ENCODE data around the gene ARHGAP26. TPM values are rescaled to one million over a fixed set of nuclear protein-coding genes. Genes with fewer than 3 reads are reported as not detected.

The ARHGAP26 gene
- total RNA-seq, 1 donor, result 1.7 TPM

DNA sequence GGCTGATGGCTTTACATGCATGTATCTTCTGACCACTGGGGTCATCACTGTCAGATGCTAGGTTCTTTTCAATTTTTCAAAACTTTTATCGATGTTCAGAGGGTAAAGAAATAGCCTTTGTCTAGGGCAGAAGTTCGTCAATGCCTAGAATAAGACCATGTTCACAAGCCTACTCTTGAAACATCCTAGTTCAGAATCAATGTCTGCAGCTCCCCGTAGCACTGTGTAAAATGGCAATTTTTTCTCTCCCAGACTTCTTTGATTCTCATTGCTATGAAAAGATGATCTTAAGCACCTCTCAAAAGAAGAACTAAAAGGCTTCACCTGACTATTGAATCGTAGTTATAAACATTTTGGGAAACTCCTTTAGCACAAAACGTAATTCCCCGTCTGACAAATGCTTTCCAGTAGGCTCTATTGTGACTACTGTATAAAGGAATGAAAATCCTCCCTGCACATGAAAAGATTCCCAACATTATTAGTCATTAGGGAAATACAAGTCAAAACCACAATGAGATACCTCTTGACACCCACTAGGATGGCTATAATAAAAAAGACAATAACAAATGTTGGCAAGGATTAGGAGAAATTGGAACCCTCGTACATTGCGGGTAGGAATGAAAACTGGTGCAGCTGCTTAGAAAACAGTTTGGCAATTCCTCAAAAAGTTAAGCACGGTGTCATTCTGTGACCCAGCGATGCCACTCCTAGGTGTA is 263.5 kb downstream of the ARHGAP26 start:
- TF ChIP-seq, protein P1, sequence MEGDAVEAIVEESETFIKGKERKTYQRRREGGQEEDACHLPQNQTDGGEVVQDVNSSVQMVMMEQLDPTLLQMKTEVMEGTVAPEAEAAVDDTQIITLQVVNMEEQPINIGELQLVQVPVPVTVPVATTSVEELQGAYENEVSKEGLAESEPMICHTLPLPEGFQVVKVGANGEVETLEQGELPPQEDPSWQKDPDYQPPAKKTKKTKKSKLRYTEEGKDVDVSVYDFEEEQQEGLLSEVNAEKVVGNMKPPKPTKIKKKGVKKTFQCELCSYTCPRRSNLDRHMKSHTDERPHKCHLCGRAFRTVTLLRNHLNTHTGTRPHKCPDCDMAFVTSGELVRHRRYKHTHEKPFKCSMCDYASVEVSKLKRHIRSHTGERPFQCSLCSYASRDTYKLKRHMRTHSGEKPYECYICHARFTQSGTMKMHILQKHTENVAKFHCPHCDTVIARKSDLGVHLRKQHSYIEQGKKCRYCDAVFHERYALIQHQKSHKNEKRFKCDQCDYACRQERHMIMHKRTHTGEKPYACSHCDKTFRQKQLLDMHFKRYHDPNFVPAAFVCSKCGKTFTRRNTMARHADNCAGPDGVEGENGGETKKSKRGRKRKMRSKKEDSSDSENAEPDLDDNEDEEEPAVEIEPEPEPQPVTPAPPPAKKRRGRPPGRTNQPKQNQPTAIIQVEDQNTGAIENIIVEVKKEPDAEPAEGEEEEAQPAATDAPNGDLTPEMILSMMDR (IDR thresholded peaks at IDR 0.05; ENCODE audit: insufficient read depth, low read depth, low read length), result no peak
- no peak overlapping the region for H3K4me3 ChIP-seq (ENCODE audit: low read depth, low read length)
- peak; percentile 88 for DNase-seq (ENCODE audit: low read depth)

DNA sequence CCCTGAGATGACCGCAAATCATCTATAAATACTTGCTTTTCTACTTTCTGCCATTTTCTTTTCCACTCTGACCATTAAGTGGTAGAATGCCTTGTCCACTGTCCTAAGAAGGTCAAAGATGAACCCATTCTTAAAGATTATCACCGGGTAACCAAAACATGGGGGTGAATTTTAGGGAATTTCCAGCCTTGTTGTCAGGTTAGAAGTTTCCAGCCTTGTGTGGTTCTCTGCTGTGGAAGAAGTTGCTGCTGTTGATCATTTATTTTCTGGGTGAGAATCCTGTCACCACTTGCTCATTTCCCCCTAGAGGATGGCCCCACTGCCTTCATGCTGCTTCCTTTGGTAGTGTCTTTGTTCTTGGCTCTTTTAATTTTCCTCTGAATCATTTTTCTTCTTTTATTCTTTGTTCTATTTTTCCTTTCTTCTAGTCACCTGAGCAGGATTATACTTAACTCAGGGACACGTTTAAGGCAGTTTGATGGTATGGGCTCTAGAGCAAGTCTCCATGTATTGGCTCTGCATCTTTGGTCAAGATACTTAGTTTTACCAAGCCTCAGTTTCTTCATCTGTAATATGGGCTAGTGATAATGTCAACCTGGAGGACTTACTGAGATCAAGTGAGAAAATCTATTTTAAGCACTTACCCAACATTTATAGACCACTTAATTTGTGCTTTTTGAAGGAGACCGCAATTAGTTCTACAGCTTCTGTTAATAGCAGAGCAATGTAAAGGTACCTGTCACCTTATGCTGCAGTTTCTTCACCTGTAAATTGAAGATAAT is 266.2 kb downstream of the ARHGAP26 start:
- no peak overlapping the region for H3K4me3 ChIP-seq (ENCODE audit: low read depth, low read length)
- no peak for DNase-seq (ENCODE audit: low read depth)
- TF ChIP-seq, protein P1 (IDR thresholded peaks at IDR 0.05; ENCODE audit: insufficient read depth, low read depth, low read length), result no peak

DNA sequence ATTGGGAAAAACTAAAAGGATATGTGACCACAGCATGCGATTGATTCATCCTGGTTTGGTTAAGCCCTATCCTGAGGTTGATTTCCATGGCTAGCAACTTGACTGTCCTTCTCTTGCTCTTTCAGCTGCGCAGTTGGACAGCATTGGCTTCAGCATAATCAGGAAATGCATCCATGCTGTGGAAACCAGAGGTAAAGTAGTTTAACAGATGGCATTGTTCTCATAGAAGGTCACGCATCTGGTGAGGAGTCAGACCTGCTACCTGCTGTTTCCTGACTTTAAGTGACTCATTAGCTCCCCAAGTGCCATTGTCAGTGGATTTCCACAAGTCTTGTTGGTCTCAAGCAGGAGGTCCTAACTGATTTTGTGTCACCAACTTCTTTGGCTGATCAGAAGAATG is 266.9 kb downstream of the ARHGAP26 start:
- no peak overlapping the region for H3K4me3 ChIP-seq (ENCODE audit: low read depth, low read length)
- TF ChIP-seq, protein P1 (IDR thresholded peaks at IDR 0.05; ENCODE audit: insufficient read depth, low read depth, low read length), result no peak
- DNase-seq (ENCODE audit: low read depth), result no peak

DNA sequence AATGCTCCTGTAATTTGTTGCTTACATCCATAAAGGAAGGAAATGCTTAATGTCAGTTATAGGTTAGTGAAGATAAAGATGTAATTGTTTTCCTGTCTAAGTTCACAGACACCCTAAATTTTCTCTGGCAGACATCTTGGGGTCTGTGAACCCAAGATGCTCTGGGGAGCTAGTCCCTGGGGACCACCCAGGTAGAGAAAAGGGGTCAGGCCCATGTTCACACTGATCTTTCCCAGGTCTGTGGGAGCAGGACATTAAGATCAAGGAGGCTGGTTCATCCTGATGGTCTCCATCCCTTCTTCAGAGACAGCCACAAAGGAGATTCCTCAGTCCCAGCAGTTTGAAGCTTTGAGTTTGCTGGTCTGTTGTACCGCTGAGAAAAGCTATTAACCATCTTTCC is 267.5 kb downstream of the ARHGAP26 start:
- DNase-seq (ENCODE audit: low read depth), result no peak
- H3K4me3 ChIP-seq (ENCODE audit: low read depth, low read length), result no peak overlapping the region
- TF ChIP-seq, protein P1 (IDR thresholded peaks at IDR 0.05; ENCODE audit: insufficient read depth, low read depth, low read length), result no peak

DNA sequence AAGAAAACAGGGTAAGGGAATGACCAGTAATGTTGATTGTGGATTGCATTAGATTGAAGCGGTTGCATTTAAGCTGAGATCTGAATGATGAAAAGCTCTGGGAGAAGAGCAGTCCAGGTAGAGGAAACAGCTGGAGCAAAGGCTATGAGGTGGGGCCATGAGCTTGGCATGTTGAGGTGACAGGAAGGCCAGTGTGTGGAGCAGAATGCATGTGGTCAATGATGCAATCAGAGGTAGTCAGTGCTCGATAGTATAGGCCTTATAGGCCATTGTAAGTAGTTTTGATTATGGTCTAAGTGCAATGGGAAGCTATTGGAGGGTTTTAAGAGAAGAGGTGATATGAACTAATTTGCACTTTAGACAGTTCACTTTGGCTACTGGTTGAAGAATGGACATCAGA is 270.4 kb downstream of the ARHGAP26 start:
- DNase-seq (ENCODE audit: low read depth), result no peak
- TF ChIP-seq, protein P1 (IDR thresholded peaks at IDR 0.05; ENCODE audit: insufficient read depth, low read depth, low read length), result no peak
- H3K4me3 ChIP-seq (ENCODE audit: low read depth, low read length), result no peak overlapping the region

DNA sequence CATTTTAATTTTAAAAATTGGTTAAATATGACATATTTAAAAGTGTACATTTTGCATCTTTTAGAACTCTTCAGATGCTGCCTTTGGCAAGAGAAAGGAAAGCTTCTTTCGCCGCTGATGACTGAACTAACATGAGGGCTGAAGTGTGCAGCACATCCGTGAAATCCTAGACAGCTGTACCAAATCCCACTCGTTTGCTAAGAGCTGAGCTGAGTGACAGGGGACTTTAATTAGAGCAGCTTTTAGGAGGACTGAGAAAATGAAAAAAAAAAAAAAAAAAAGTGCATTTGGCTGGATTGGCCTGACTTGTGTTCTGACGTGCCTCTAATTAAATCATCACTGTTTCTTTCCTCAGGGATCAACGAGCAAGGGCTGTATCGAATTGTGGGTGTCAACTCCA is 271.3 kb downstream of the ARHGAP26 start:
- no peak for DNase-seq (ENCODE audit: low read depth)
- TF ChIP-seq, protein P1 (IDR thresholded peaks at IDR 0.05; ENCODE audit: insufficient read depth, low read depth, low read length), result no peak
- no peak overlapping the region for H3K4me3 ChIP-seq (ENCODE audit: low read depth, low read length)
